SK-N-SH (cell line): ENCODE results near the gene NOSTRIN. TPM values are rescaled to one million over a fixed set of nuclear protein-coding genes. Genes with fewer than 3 reads are reported as not detected.
A peak's percentile ranks its signal among the peaks of the same experiment; 100 is the strongest.

Experiments used
- CTCF ChIA-PET: fragments of 300-600, 350-600 bp; formaldehyde crosslinking; extraction: SDS; loops from one replicate; lab custom pipeline; 2021; lab: Yijun Ruan, JAX
- POLR2A ChIA-PET: fragments of 350-600 bp; sonication (Branson Sonifier 250); formaldehyde crosslinking; extraction: SDS; loops from one replicate; lab custom pipeline; 2020; ENCODE audit warnings: antibody characterized with exemption, inconsistent platforms; lab: Yijun Ruan, JAX
- DNase-seq: peaks from one replicate; pipeline ENCODE4 v3.0.0; 2012
- H2AFZ ChIP-seq: fragments of 200-600 bp; sonication (generic); 2 replicates; pipeline ENCODE4 v1.8.1; 2016; ENCODE audit warnings: antibody characterized with exemption, mild to moderate bottlenecking, low read depth
- H3F3A ChIP-seq: fragments of 200-600 bp; sonication (generic); replicated peaks from 2 replicates; pipeline ENCODE3; 2016; ENCODE audit warnings: antibody characterized with exemption, mild to moderate bottlenecking; ENCODE audit not compliant: insufficient read depth
- H3K27ac ChIP-seq, 2 experiments: fragments of 200-500 bp in 1 of 2; fragments of 200-600 bp in 1 of 2; sonication (Bioruptor generic) in 1 of 2; sonication (generic), shearing (Covaris generic) in 1 of 2; 2 replicates each; pipeline versions ENCODE4 v1.5.1 to v1.6.1; 2014 to 2016; ENCODE audit warnings: low read depth in 2 of 2, inconsistent platforms in 1 of 2, low read length in 1 of 2, mild to moderate bottlenecking in 1 of 2, mixed read lengths in 1 of 2
- H3K27me3 ChIP-seq: fragments of 200-600 bp; sonication (generic), shearing (Covaris generic); 2 replicates; pipeline ENCODE4 v1.6.1; 2016; ENCODE audit warnings: mixed run types; ENCODE audit not compliant: insufficient read depth
- H3K36me3 ChIP-seq, 2 experiments: fragments of 200-500 bp in 1 of 2; fragments of 200-600 bp in 1 of 2; sonication (Bioruptor generic) in 1 of 2; sonication (generic) in 1 of 2; replicated peaks in 1 of 2; 2 replicates each; pipeline versions ENCODE3 to v1.5.1; 2014 to 2016; ENCODE audit warnings: low read length in 1 of 2, mild to moderate bottlenecking in 1 of 2; ENCODE audit not compliant: insufficient read depth in 2 of 2, control insufficient read depth in 1 of 2
- H3K4me1 ChIP-seq, 2 experiments: fragments of 200-500 bp in 1 of 2; fragments of 200-600 bp in 1 of 2; sonication (Bioruptor generic) in 1 of 2; sonication (generic), shearing (Covaris generic) in 1 of 2; 2 replicates each; pipeline versions ENCODE4 v1.5.1 to v1.6.1; 2014 to 2016; ENCODE audit warnings: low read depth in 1 of 2, low read length in 1 of 2, mixed run types in 1 of 2; ENCODE audit not compliant: insufficient read depth in 2 of 2, control insufficient read depth in 1 of 2
- H3K4me2 ChIP-seq: fragments of 200-600 bp; sonication (generic), shearing (Covaris generic); 2 replicates; pipeline ENCODE4 v1.6.1; 2017; ENCODE audit warnings: mixed run types
- H3K4me3 ChIP-seq, 2 experiments: fragments of 200-500 bp in 1 of 2; fragments of 200-600 bp in 1 of 2; sonication (Bioruptor generic) in 1 of 2; sonication (generic), shearing (Covaris generic) in 1 of 2; 2 replicates each; pipeline versions ENCODE4 v1.5.1 to v1.8.1; 2014 to 2016; ENCODE audit warnings: low read depth in 2 of 2, inconsistent platforms in 1 of 2, low read length in 1 of 2, mild to moderate bottlenecking in 1 of 2, mixed read lengths in 1 of 2, moderate library complexity in 1 of 2
- H3K79me2 ChIP-seq: fragments of 200-600 bp; sonication (generic); 2 replicates; pipeline ENCODE4 v1.8.1; 2017; ENCODE audit warnings: mild to moderate bottlenecking; ENCODE audit not compliant: insufficient read depth
- H3K9ac ChIP-seq: fragments of 200-600 bp; sonication (generic); 2 replicates; pipeline ENCODE4 v1.6.1; 2017; ENCODE audit warnings: mixed run types
- H3K9me2 ChIP-seq: fragments of 200-600 bp; sonication (generic); 2 replicates; pipeline ENCODE4 v1.6.1; 2017; ENCODE audit warnings: mixed run types
- H3K9me3 ChIP-seq: fragments of 200-600 bp; sonication (generic); 2 replicates; pipeline ENCODE4 v1.6.1; 2017; ENCODE audit warnings: mixed run types, mild to moderate bottlenecking, moderate library complexity
- H4K20me1 ChIP-seq: fragments of 200-600 bp; sonication (generic); 2 replicates; pipeline ENCODE4 v1.6.1; 2017; ENCODE audit warnings: mild to moderate bottlenecking, mixed run types; ENCODE audit not compliant: insufficient read depth
- CHD2 ChIP-seq: fragments of 150-350 bp; IDR thresholded peaks from 2 replicates; pipeline ENCODE4 v1.6.1; 2018; ENCODE audit warnings: low read length; ENCODE audit not compliant: partially characterized antibody
- CTCF ChIP-seq: fragments of 200-600 bp; sonication (generic); IDR thresholded peaks from 2 replicates; pipeline ENCODE4 v1.6.1; 2017; ENCODE audit warnings: antibody characterized with exemption, mild to moderate bottlenecking, moderate library complexity
- FOSL2 ChIP-seq: IDR thresholded peaks from 2 replicates; pipeline ENCODE4 v1.4.0; 2012; ENCODE audit warnings: low read depth, mild to moderate bottlenecking, moderate library complexity, borderline replicate concordance
- FOXJ3 ChIP-seq: sonication (generic); formaldehyde crosslinking; IDR thresholded peaks from 2 replicates; pipeline ENCODE4 v1.5.1; 2020; ENCODE audit warnings: mild to moderate bottlenecking, missing genetic modification reagents
- FOXM1 ChIP-seq: IDR thresholded peaks from 2 replicates; pipeline ENCODE4 v1.4.0; 2012; ENCODE audit warnings: low read depth, mild to moderate bottlenecking
- GABPA ChIP-seq: IDR thresholded peaks from 2 replicates; pipeline ENCODE4 v1.4.0; 2012; ENCODE audit warnings: low read depth, mild to moderate bottlenecking
- MAX ChIP-seq: IDR thresholded peaks from 2 replicates; pipeline ENCODE4 v1.4.0; 2012; ENCODE audit warnings: low read depth
- MXI1 ChIP-seq: IDR thresholded peaks from 2 replicates; pipeline ENCODE4 v1.6.1; 2012; ENCODE audit warnings: mild to moderate bottlenecking, low read depth, low read length, improper control_type of control experiment
- NFIC ChIP-seq: IDR thresholded peaks from 2 replicates; pipeline ENCODE4 v1.4.0; 2012; ENCODE audit warnings: borderline replicate concordance
- RAD21 ChIP-seq: IDR thresholded peaks from 2 replicates; pipeline ENCODE4 v1.6.1; 2012; ENCODE audit warnings: mild to moderate bottlenecking, low read length
- RFX5 ChIP-seq: IDR thresholded peaks from 2 replicates; pipeline ENCODE4 v1.6.1; 2012; ENCODE audit warnings: mild to moderate bottlenecking, improper control_type of control experiment, low read length
- SMC3 ChIP-seq: IDR thresholded peaks from 2 replicates; pipeline ENCODE4 v1.6.1; 2012; ENCODE audit warnings: low read depth, low read length, improper control_type of control experiment
- TCF12 ChIP-seq: IDR thresholded peaks from 2 replicates; pipeline ENCODE4 v1.4.0; 2012
- TEAD4 ChIP-seq: IDR thresholded peaks from 2 replicates; pipeline ENCODE4 v1.4.0; 2012; ENCODE audit warnings: mild to moderate bottlenecking, borderline replicate concordance; ENCODE audit not compliant: insufficient read depth
- USF2 ChIP-seq: fragments of 150-350 bp; IDR thresholded peaks from 2 replicates; pipeline ENCODE4 v1.6.1; 2017; ENCODE audit warnings: antibody characterized with exemption, low read length, low read depth, borderline replicate concordance
- WGBS: methylation state at CpG from one replicate; pipeline ENCODE4 v1.1.6; 2017; ENCODE audit warnings: low lambda C conversion rate; 5-methylcytosine and 5-hydroxymethylcytosine counted together
- polyA plus RNA-seq, 3 experiments: library from polyadenylated mRNA; depleted of rRNA; stranded (reverse); fragments of >200 nt; gene quantifications; 2 replicates each; pipeline ENCODE4 v1.2.3, GENCODE V29; 2012

Gene NOSTRIN
- polyA plus RNA-seq, 1 of the 3 experiments (the other 2 are of a cell fraction) = not detected

- Histone ChIP-seq H3K79me2 (no peaks in the 10 kb centered on the region), H3K9me3 (no peaks in the 10 kb centered on the region), H3K27ac (no peak overlapping the region), H3K27me3 (no peaks in the 10 kb centered on the region), H3K36me3 (no peaks in the 10 kb centered on the region), H3F3A (peaks cover 14% of the 10 kb centered on the region), H3K4me2 (no peak overlapping the region), H4K20me1 (no peaks in the 10 kb centered on the region), H3K4me1 (peaks cover 0 to 3% of the 10 kb centered on the region in 2 experiments; a peak in 1 of 4 replicates), H3K4me3 (no peak overlapping the region), H3K9me2 (no peaks in the 10 kb centered on the region), H3K9ac (no peak overlapping the region), H2AFZ (no peak overlapping the region)
- CTCF ChIA-PET = no interaction called here
- POLR2A ChIA-PET = no interaction called here
- WGBS = 96% methylated on average over 3 of the region's 3 CpGs
- TF ChIP-seq MAX (no peak), FOXJ3 (CRISPR knock-in tag) (no peak), USF2 (no peak)
- peak; percentile 17 for DNase-seq
Observed at GRCh38 chr2:168848225-168848624, 45.8 kb downstream of the NOSTRIN start.

GRCh38 chr2:168849610-168850009 is 47.2 kb downstream of the NOSTRIN start:
- Histone ChIP-seq H3K4me2 (no peak overlapping the region), H3K4me3 (no peak overlapping the region), H3K79me2 (no peaks in the 10 kb centered on the region), H3K36me3 (no peaks in the 10 kb centered on the region), H2AFZ (no peak overlapping the region), H3K9me3 (no peaks in the 10 kb centered on the region), H3K9ac (no peak overlapping the region), H3K27ac (no peak overlapping the region), H3K4me1 (peaks cover 0 to 3% of the 10 kb centered on the region in 2 experiments; a peak in 1 of 4 replicates), H3K27me3 (no peaks in the 10 kb centered on the region), H4K20me1 (no peaks in the 10 kb centered on the region), H3K9me2 (no peaks in the 10 kb centered on the region), H3F3A (peaks cover 14% of the 10 kb centered on the region)
- DNase-seq = peak; percentile 32
- POLR2A ChIA-PET = no interaction called here
- no peak for TF ChIP-seq TCF12
- TF ChIP-seq GABPA = no peak
- TF ChIP-seq FOSL2 = no peak
- TF ChIP-seq FOXM1 = no peak
- TF ChIP-seq CHD2 = no peak
- peak; percentile 34; the same call in 1 of the 2 replicates for TF ChIP-seq CTCF
- TF ChIP-seq USF2 = no peak
- TF ChIP-seq TEAD4 = no peak
- no peak for TF ChIP-seq RFX5
- peak; percentile 38 for TF ChIP-seq NFIC
- TF ChIP-seq MXI1 = no peak
- 0 out of 2 replicates have a peak, but pooled peaks have one; percentile 8 for TF ChIP-seq SMC3
- peak; percentile 44 for TF ChIP-seq RAD21
- WGBS = 100% methylated on average over 2 of the region's 2 CpGs
- CTCF ChIA-PET = interaction anchor here (0.6 kb wide), 1 partner anchor 14 kb away, joined by 3 read pairs; no protein-coding TSS in a partner anchor
